HCT116 (cell line): ENCODE data around the gene ROBO1. TPM values are rescaled to one million over a fixed set of nuclear protein-coding genes. Genes with fewer than 3 reads are reported as not detected.

Experiments used
- ATAC-seq: fragments of 200-7000 bp; cut with Tn5 transposase; 2 replicates; pipeline ENCODE4 v1.9.1; 2020; ENCODE audit warnings: mild to moderate bottlenecking, moderate library complexity
- BruUV-seq: library from RNA; stranded (reverse); fragments of 400-500 nt; replicated peaks from 2 replicates; lab custom pipeline; 2021; lab: Mats Ljungman, UMichigan
- CTCF ChIA-PET: fragments of 300-600 bp; sonication (Branson Sonifier 250); formaldehyde crosslinking; loops from one replicate; lab custom pipeline; 2021; ENCODE audit warnings: antibody characterized with exemption; lab: Charles Lee
- POLR2A ChIA-PET: fragments of 300-600, 350-600 bp; sonication (Branson Sonifier 250); formaldehyde crosslinking; loops from one replicate; lab custom pipeline; 2021; ENCODE audit warnings: antibody characterized with exemption; lab: Charles Lee
- RAD21 ChIA-PET, 2 experiments: fragments of 300-600 bp; sonication (Branson Sonifier 250); formaldehyde crosslinking; loops; one replicate each; lab custom pipeline; 2023; ENCODE audit warnings: low total read pairs in 2 of 2; ENCODE audit not compliant: uncharacterized antibody in 2 of 2, unreplicated experiment in 2 of 2, low non-redundant PET in 1 of 2; lab: Charles Lee
- DNase-seq: peaks from one replicate; pipeline ENCODE4 v3.0.0-alpha.2; 2010; ENCODE audit warnings: low read depth, low spot score
- H2AFZ ChIP-seq: fragments of 200-600 bp; shearing (Covaris generic), sonication (generic); 2 replicates; pipeline ENCODE4 v1.6.1; 2017; ENCODE audit warnings: low read depth, mixed run types, mixed read lengths, antibody characterized with exemption, low read length; ENCODE audit not compliant: poor library complexity, severe bottlenecking
- H3K27ac ChIP-seq: 2 replicates; pipeline ENCODE4 v1.5.1; 2012; ENCODE audit warnings: low read depth, low read length
- H3K27me3 ChIP-seq: fragments of 200-600 bp; sonication (generic); 2 replicates; pipeline ENCODE4 v1.6.1; 2016; ENCODE audit warnings: mixed run types, low read length, mixed read lengths; ENCODE audit not compliant: insufficient read depth
- H3K36me3 ChIP-seq, 2 experiments: fragments of 200-500 bp in 1 of 2; fragments of 200-600 bp in 1 of 2; sonication (Bioruptor generic) in 1 of 2; sonication (generic) in 1 of 2; 2 replicates each; pipeline versions ENCODE4 v1.5.1 to v1.6.1; 2014 to 2016; ENCODE audit warnings: low read length in 2 of 2, inconsistent platforms in 1 of 2, mixed read lengths in 1 of 2, mixed run types in 1 of 2; ENCODE audit not compliant: insufficient read depth in 2 of 2, control insufficient read depth in 1 of 2
- H3K4me1 ChIP-seq, 2 experiments: fragments of 200-600 bp in 1 of 2; sonication (generic) in 1 of 2; 2 replicates each; pipeline versions ENCODE4 v1.5.1 to v1.6.1; 2012 to 2017; ENCODE audit warnings: low read length in 2 of 2, inconsistent platforms in 1 of 2, mild to moderate bottlenecking in 1 of 2, mixed read lengths in 1 of 2, mixed run types in 1 of 2, moderate library complexity in 1 of 2; ENCODE audit not compliant: insufficient read depth in 2 of 2, control insufficient read depth in 1 of 2
- H3K4me2 ChIP-seq: fragments of 200-600 bp; sonication (generic); 2 replicates; pipeline ENCODE4 v1.6.1; 2017; ENCODE audit warnings: mixed run types, low read length, mixed read lengths
- H3K4me3 ChIP-seq, 2 experiments: fragments of 200-600 bp in 1 of 2; sonication (generic) in 1 of 2; replicated peaks in 1 of 2; 2 replicates each; pipeline ENCODE4 v1.5.1; 2011 to 2016; ENCODE audit warnings: low read length in 2 of 2, control low read depth in 1 of 2, low read depth in 1 of 2, mild to moderate bottlenecking in 1 of 2, mixed read lengths in 1 of 2, mixed run types in 1 of 2
- H3K79me2 ChIP-seq: fragments of 200-600 bp; sonication (generic); 2 replicates; pipeline ENCODE4 v1.6.1; 2017; ENCODE audit warnings: mild to moderate bottlenecking, mixed run types, low read length, moderate library complexity, mixed read lengths; ENCODE audit not compliant: insufficient read depth
- H3K9ac ChIP-seq: fragments of 200-600 bp; sonication (generic); 2 replicates; pipeline ENCODE4 v1.6.1; 2016; ENCODE audit warnings: low read length, mixed read lengths
- H3K9me2 ChIP-seq: fragments of 200-600 bp; sonication (generic), shearing (Covaris generic); 2 replicates; pipeline ENCODE4 v1.6.1; 2017; ENCODE audit warnings: mixed run types, mild to moderate bottlenecking, moderate library complexity; ENCODE audit not compliant: insufficient read depth
- H3K9me3 ChIP-seq, 2 experiments: fragments of 200-500 bp in 1 of 2; fragments of 200-600 bp in 1 of 2; sonication (Bioruptor generic) in 1 of 2; sonication (generic) in 1 of 2; 2 replicates each; pipeline ENCODE4 v1.6.1; 2014 to 2017; ENCODE audit warnings: low read length in 2 of 2, mixed read lengths in 2 of 2, inconsistent platforms in 1 of 2, low read depth in 1 of 2, mild to moderate bottlenecking in 1 of 2, mixed run types in 1 of 2, moderate library complexity in 1 of 2; ENCODE audit not compliant: control insufficient read depth in 1 of 2, insufficient read depth in 1 of 2
- H4K20me1 ChIP-seq: fragments of 200-600 bp; sonication (generic), shearing (Covaris generic); 2 replicates; pipeline ENCODE4 v1.6.1; 2017; ENCODE audit warnings: mixed run types, mild to moderate bottlenecking, moderate library complexity; ENCODE audit not compliant: insufficient read depth
- CBX3 ChIP-seq: IDR thresholded peaks from 2 replicates; pipeline ENCODE4 v1.6.1; 2012; ENCODE audit warnings: low read depth
- EGR1 ChIP-seq: IDR thresholded peaks from 2 replicates; pipeline ENCODE4 v1.6.1; 2012; ENCODE audit warnings: low read depth
- EZH2 ChIP-seq: fragments of 200-600 bp; sonication (generic); IDR thresholded peaks from 2 replicates; pipeline ENCODE4 v1.6.1; 2017; ENCODE audit warnings: antibody characterized with exemption, mixed run types
- EZH2phosphoT487 ChIP-seq: fragments of 200-600 bp; IDR thresholded peaks from 2 replicates; pipeline ENCODE4 v1.6.1; 2018; ENCODE audit warnings: antibody characterized with exemption, borderline replicate concordance
- FOSL1 ChIP-seq: IDR thresholded peaks from 2 replicates; pipeline ENCODE4 v1.6.1; 2012; ENCODE audit warnings: low read depth
- JUND ChIP-seq: IDR thresholded peaks from 2 replicates; pipeline ENCODE4 v1.6.1; 2012
- POLR2A ChIP-seq: IDR thresholded peaks from 2 replicates; pipeline ENCODE4 v1.7.0; 2011; ENCODE audit warnings: borderline replicate concordance; ENCODE audit not compliant: insufficient read depth, insufficient read length; ENCODE audit errors: extremely low read depth
- POLR2AphosphoS5 ChIP-seq: IDR thresholded peaks from 2 replicates; pipeline ENCODE4 v1.6.1; 2011; ENCODE audit warnings: mild to moderate bottlenecking, low read depth, low read length, moderate library complexity
- RAD21 ChIP-seq: IDR thresholded peaks from 2 replicates; pipeline ENCODE4 v1.6.1; 2012; ENCODE audit warnings: low read depth, mild to moderate bottlenecking
- SIN3A ChIP-seq: IDR thresholded peaks from 2 replicates; pipeline ENCODE4 v1.6.1; 2012; ENCODE audit warnings: low read depth
- SRF ChIP-seq: IDR thresholded peaks from 2 replicates; pipeline ENCODE4 v1.6.1; 2012; ENCODE audit warnings: low read depth
- TCF7L2 ChIP-seq: IDR thresholded peaks from 2 replicates; pipeline ENCODE4 v1.7.0; 2011; ENCODE audit warnings: borderline replicate concordance, inconsistent platforms; ENCODE audit not compliant: insufficient read depth, insufficient read length; ENCODE audit errors: extremely low read depth
- YY1 ChIP-seq: IDR thresholded peaks from 2 replicates; pipeline ENCODE4 v1.6.1; 2011; ENCODE audit warnings: low read length, low read depth, moderate library complexity, mild to moderate bottlenecking; ENCODE audit not compliant: insufficient replicate concordance; ENCODE audit errors: extremely low read depth
- ZFX ChIP-seq: fragments of 450-650 bp; IDR thresholded peaks from 2 replicates; pipeline ENCODE4 v1.6.1; 2017
- ZNF274 ChIP-seq: fragments of 200-500 bp; sonication (Bioruptor generic); IDR thresholded peaks from 2 replicates; pipeline ENCODE4 v1.6.1; 2014; ENCODE audit warnings: mild to moderate bottlenecking, low read depth, low read length, inconsistent platforms
- intact Hi-C: fragments of 100-400 bp; cut with micrococcal nuclease; formaldehyde crosslinking; loops from 2 replicates; pipeline ENCODE4 v1.10.0; 2022
- total RNA-seq: library from RNA; stranded (reverse); gene quantifications from one replicate; pipeline ENCODE4 v1.2.1, GENCODE V29; 2021; ENCODE audit not compliant: unreplicated experiment
- TF ChIP-seq, protein P1 (sequence below): IDR thresholded peaks from 2 replicates; pipeline ENCODE4 v1.6.1; 2012
- TF ChIP-seq, protein P2 (sequence below): IDR thresholded peaks from 2 replicates; pipeline ENCODE4 v1.6.1; 2012; ENCODE audit warnings: low read depth

The ROBO1 gene
- total RNA-seq, 1 experiment from 2014 or later: 0.27 TPM

DNA sequence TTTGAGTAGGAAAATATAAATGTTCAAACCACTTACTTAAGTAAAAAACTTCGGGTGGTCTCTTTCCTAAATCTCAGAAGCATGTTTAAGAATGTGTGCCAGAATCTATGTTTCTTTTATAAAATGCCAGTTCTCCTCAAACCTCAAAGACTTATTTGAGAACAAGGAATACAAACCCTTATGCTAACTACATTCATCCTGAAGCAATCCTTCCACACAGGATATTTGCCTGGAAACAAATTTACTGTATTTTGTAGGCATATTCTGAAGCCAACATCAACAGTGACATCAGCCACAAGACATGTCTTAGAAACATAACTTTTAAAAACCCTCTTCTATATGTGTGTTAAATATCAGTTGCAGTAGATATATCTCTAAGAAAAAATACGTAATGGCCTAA, 1077.0 kb downstream of the ROBO1 start:
- no peak for ATAC-seq
- H3K36me3 ChIP-seq: no peaks in the 10 kb centered on the region
- POLR2A ChIA-PET: no interaction called here
- BruUV-seq: no TSS peak
- no peak overlapping the region for H3K27ac ChIP-seq
- H3K9me3 ChIP-seq: peaks cover 3 to 7% of the 10 kb centered on the region in 2 experiments; a peak in 3 of 4 replicates
- H2AFZ ChIP-seq: no peak overlapping the region
- no peak for TF ChIP-seq FOSL1
- no peak for TF ChIP-seq ZNF274
- TF ChIP-seq SRF: no peak
- TF ChIP-seq SIN3A: no peak
- no peaks in the 10 kb centered on the region for H3K9me2 ChIP-seq
- no peaks in the 10 kb centered on the region for H3K27me3 ChIP-seq
- CTCF ChIA-PET: no interaction called here
- no peak overlapping the region for H3K4me3 ChIP-seq
- DNase-seq: no peak
- no peaks in the 10 kb centered on the region for H4K20me1 ChIP-seq
- no peaks in the 10 kb centered on the region for H3K79me2 ChIP-seq
- intact Hi-C loops: no loop called here
- RAD21 ChIA-PET: no interaction called here
- H3K4me2 ChIP-seq: no peak overlapping the region
- no peaks in the 10 kb centered on the region for H3K4me1 ChIP-seq
- H3K9ac ChIP-seq: no peak overlapping the region

DNA sequence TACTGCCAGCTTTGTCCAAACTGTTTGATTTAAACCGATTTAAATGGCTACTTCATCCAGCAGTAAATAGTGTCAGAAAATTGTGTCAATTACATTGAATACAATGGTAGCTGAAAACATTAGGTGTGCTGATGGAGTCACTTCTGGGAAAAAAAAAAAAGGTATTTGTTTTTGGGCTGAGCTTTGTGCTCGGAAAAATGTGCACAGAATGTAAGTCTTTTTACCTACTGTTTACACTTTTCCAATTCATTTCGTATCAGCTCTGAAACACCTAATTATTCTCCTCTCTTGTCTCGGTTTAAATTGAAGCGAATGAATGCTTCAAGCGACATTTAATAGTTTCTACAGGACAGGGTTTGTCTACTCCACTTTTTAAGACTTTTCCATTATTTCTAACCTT, 1078.4 kb downstream of the ROBO1 start:
- H3K27me3 ChIP-seq: no peaks in the 10 kb centered on the region
- TF ChIP-seq ZNF274: no peak
- no peak for TF ChIP-seq FOSL1
- TF ChIP-seq EGR1: no peak
- no peak for TF ChIP-seq TCF7L2
- TF ChIP-seq POLR2A: no peak
- TF ChIP-seq JUND: no peak
- TF ChIP-seq, protein P1, sequence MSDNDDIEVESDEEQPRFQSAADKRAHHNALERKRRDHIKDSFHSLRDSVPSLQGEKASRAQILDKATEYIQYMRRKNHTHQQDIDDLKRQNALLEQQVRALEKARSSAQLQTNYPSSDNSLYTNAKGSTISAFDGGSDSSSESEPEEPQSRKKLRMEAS: no peak
- TF ChIP-seq EZH2: no peak
- no peak for TF ChIP-seq POLR2AphosphoS5
- TF ChIP-seq YY1: no peak
- TF ChIP-seq RAD21: no peak
- no peak for TF ChIP-seq SRF
- TF ChIP-seq, protein P2, sequence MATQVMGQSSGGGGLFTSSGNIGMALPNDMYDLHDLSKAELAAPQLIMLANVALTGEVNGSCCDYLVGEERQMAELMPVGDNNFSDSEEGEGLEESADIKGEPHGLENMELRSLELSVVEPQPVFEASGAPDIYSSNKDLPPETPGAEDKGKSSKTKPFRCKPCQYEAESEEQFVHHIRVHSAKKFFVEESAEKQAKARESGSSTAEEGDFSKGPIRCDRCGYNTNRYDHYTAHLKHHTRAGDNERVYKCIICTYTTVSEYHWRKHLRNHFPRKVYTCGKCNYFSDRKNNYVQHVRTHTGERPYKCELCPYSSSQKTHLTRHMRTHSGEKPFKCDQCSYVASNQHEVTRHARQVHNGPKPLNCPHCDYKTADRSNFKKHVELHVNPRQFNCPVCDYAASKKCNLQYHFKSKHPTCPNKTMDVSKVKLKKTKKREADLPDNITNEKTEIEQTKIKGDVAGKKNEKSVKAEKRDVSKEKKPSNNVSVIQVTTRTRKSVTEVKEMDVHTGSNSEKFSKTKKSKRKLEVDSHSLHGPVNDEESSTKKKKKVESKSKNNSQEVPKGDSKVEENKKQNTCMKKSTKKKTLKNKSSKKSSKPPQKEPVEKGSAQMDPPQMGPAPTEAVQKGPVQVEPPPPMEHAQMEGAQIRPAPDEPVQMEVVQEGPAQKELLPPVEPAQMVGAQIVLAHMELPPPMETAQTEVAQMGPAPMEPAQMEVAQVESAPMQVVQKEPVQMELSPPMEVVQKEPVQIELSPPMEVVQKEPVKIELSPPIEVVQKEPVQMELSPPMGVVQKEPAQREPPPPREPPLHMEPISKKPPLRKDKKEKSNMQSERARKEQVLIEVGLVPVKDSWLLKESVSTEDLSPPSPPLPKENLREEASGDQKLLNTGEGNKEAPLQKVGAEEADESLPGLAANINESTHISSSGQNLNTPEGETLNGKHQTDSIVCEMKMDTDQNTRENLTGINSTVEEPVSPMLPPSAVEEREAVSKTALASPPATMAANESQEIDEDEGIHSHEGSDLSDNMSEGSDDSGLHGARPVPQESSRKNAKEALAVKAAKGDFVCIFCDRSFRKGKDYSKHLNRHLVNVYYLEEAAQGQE: no peak
- TF ChIP-seq CBX3: no peak
- no peak for TF ChIP-seq EZH2phosphoT487
- no peak for TF ChIP-seq ZFX

More for the DNA sequence above, 1078.4 kb downstream of the ROBO1 start:
- Histone ChIP-seq H3K36me3 (no peaks in the 10 kb centered on the region), H3K4me3 (no peak overlapping the region), H3K27ac (no peak overlapping the region), H3K4me2 (no peak overlapping the region), H3K4me1 (no peaks in the 10 kb centered on the region), H4K20me1 (no peaks in the 10 kb centered on the region), H3K9me3 (peaks cover 5 to 7% of the 10 kb centered on the region in 2 experiments; a peak in 3 of 4 replicates), H3K9me2 (no peaks in the 10 kb centered on the region), H3K9ac (no peak overlapping the region), H2AFZ (no peak overlapping the region), H3K79me2 (no peaks in the 10 kb centered on the region)
- no peak for DNase-seq
- RAD21 ChIA-PET: no interaction called here
- ATAC-seq: no peak
- no TSS peak for BruUV-seq
- POLR2A ChIA-PET: no interaction called here
- intact Hi-C loops: no loop called here
- CTCF ChIA-PET: no interaction called here
